SIG-M5 treated with dmso at 0.1 percent for 504 hours (cell line): Measurements from ENCODE around the gene MED12L.

Source experiments
- DNase-seq: peaks from one replicate; lab custom pipeline; 2025; ENCODE audit not compliant: unreplicated experiment; lab: John Stamatoyannopoulos, UW

MED12L gene

DNA sequence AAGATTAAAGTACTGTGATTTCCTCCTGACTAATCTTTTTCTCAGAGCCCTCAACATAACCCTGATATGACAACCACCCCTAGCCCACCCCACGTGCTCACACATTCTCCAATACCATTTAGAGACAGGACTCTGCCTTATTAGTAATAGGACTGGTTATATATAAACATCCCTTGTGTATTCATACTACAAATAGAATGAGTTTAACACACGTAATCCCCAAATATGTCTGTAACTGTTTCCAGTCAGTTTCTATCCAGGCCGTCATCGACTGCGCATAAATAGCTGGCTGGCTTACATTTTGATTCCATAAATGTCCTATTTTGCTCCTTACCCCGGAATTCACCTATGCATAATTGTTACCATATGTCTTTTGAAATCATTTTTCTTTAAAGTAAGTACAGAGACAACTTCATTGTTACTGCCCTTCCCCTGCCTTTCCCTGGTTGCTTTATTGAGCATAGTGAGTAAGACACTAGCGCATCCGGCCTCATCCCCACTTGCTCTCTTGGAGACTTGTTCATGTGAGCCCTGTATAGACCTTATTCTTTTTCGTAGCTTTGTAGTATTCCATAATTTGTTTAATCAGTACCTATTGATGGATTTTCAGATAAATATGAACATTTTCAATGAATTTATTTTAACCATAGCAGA, 196.3 kb downstream of the MED12L start:
- no peak for DNase-seq

DNA sequence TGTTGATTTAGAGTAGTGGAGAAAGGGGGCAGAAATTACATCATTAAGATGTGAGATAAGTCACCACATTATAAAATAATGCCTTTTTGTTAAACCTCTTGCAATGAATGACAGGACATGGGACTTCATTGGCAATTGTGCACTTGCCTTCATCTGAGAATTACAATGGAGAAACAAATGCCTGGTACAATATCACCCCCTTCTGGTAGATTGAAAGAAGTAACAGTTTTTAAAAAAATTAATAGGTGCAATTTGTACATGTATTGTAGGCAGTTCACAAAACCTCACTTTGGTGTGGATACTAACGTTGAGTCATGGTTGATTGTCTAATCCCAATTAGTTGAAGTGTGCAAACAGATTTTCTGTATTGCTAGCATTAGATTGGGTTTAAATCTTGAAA, 197.5 kb downstream of the MED12L start:
- DNase-seq = peak; percentile 76

DNA sequence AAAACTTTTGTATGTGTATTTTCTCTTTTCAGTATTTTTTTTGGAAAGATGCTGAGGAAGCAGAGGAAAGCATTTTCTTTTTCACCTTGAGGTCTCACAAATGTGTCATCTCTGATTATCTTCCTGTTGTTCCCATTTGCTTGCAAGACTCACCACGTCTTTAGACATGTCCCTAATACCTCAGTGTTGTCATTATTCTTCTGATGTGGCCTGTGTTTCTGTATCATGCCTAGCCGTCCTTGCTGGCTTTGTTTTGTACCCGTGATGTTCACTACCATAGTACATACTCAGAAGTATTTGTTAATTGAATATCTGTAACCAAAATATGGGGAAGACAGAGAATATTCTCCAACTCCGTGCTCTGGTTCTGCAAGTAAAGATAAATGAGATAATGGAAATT, 197.9 kb downstream of the MED12L start:
- DNase-seq = no peak

DNA sequence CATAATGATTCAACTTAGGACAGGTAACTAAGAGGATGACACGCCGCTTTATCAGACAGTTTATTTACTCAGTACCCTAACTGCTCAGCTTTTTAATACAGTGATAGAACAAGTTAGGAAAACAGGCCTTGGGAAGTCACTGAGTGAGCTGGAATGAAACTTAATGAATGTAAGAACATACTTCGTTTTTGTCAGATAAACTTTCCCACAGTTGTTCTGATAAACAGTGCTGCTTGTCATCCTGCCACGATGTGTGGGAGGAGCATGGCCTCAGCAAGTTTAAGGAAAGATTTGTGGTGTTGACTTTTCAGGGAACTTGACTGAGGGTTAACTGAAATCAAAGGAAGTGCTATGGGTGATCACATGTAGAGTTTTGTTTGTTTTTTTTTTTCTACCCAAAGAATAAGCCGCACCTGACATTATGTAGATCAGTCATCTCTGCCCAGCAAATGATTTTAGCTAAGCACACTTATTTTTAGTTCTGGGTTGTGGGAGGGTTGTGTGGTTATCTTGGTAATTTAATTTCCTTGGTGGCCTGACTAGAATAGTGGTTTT, 198.5 kb downstream of the MED12L start:
- DNase-seq = no peak

DNA sequence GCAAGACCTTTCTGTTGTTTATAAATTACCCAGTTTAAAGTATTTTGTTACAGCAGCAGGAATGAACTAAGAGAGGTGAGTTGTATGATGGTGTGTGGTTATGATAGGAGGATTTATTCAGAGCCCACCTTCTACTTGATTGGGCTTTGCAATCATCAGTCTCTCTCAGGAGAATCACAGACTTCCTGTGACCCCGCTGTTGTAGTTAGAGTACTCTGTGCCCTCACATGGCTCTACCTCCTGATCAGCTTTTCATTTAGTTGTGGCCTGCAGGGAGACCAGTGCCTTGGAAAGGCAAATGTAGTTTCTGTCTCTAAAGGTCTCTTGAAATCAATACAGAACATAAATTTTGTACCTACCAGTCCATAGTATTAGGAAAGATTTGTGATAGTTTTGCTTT, 200.5 kb downstream of the MED12L start:
- no peak for DNase-seq

DNA sequence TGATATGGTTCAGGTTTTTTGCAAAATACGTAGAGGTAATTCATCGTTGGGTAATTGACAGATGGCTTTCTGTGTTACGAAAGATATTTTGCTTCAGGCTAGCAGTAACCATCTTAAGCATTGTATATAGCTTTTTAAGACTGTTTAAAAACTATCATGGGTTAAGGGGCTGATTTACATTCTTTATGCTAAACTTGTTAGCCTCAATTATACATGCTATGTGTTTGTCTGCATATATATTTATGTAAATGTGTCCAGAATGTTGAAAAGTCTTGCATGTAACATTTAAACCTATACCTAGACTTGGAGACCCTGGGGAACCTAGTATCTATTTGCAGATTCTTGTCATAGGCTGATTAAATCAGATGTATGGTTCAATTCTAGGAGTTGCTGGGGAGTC, 204.0 kb downstream of the MED12L start:
- no peak for DNase-seq

DNA sequence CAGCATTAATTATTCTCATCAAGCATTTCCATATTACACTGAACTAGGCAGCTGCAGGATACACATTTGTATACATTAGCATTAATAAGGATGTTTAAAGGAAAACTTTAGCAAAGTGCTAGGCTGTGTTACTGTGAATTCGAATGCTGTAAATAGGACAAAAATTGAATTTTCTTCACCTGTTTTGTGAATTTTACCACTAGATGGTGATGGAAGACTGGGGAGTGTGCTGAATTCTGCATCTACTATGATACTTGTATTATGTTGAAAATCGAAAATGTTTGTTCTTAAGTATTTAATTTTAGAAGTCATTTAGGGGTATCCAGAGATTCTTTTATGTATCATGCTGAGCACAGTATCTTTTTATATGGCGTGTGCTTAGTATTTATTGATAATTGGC, 205.2 kb downstream of the MED12L start:
- DNase-seq = peak; percentile 66

DNA sequence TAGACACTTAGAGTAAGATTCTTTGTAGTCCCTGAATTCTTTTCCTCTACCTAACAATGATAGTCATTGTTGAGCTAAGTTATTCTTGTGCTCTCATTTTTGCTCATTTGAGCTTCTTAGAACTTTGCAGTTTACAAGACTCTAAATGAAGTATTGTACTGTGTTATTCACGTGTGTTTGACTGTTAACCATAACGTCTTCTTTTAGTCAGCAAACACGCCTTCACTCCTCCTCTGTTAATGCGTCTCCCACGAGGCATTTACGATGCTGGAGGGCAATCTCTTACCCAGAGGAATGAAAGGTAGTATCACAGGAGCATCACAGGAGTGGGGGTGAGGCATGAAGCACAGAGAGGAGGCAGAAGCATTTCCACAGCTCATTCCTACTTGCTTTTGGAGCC, 207.7 kb downstream of the MED12L start:
- no peak for DNase-seq

DNA sequence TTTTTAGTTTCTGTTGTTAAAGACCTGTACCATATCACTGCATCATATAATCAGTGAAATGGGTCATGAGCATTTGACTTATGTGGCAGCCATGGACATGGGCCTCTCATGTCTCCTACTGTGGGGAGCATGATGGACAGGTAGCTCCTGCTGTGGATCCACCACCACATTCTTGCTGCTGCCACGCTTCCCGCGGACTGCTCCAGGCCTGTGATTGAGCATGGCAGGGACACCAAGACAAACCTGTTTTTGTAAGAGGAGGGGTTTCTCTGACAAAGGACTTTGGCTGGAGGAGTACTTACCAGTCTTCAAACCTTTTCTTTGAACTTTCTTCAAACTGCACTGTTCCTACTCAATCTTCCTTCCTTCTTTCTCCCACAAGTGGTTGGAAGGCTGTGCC, 210.8 kb downstream of the MED12L start:
- no peak for DNase-seq

DNA sequence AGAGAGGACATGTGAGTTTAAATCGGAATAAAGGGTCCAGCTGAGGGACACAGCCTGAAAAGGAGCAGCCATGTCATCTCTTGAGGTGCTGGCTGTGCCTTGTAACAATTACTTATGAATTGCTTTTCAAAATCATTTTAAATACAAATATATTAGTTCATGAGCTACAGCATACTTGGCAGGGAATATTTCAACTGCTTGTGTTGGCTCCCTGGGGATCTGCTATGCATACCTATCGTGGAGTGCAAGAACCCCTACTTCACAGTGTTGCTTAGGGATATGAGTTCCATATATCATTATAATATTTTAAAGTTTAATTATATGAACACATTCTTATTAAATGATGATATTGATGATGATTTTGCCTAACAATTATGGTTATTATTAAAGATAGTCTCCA, 212.0 kb downstream of the MED12L start:
- DNase-seq = no peak

DNA sequence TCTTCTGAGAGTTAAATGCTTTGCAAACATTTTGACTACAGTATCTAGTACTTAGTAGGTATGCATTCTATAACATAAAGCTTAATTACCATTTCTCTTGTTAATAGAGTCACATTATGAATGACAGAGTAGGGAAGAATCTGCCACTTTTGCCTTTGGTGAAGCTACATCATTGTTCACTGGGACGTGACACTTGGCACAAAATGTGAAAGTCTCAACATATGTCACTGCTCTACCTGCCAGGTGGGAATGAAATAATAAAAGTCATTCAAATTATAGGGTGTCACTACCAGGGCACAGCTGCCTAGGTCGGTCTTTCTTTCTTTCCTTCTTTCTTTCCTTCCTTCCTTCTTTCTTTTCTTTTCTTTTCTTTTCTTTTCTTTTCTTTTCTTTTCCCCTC, 213.5 kb downstream of the MED12L start:
- no peak for DNase-seq

DNA sequence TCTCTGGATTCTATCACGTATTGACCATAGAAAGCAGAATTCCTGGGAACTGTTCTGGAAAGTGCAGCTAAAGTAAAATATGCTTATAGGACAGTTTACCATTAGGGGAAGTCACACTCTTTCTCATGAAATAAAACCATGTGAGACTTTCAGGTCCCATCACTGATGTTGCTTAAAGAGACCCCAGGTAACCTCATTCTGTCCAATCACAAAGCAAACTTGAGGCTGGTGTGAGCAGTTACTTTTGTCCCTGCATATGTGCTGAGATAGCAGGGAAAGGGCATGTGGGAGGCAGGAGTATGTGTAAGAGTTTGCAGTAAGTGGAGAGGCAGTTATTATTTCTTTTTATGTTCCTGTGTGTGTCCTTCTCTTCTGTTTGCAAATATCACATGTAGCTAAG, 215.1 kb downstream of the MED12L start:
- DNase-seq = no peak

DNA sequence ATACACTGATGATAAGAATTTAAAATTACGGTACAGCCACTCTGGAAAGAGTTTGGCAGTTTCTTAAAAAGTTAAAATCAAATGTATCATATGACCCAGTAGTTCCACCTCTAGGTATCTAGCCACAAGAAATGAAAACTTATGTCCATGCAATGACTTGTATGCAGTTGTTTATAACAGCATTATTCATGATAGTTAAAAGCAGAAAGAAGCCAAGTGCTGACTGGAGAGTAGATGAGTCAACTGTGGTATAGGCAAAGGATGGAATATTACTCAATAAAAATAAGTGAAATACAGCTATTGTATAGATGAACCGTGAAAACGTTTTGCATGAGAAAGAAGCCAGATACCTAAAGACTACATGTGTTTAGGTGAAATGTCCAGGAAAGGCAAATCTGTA, 216.3 kb downstream of the MED12L start:
- no peak for DNase-seq

DNA sequence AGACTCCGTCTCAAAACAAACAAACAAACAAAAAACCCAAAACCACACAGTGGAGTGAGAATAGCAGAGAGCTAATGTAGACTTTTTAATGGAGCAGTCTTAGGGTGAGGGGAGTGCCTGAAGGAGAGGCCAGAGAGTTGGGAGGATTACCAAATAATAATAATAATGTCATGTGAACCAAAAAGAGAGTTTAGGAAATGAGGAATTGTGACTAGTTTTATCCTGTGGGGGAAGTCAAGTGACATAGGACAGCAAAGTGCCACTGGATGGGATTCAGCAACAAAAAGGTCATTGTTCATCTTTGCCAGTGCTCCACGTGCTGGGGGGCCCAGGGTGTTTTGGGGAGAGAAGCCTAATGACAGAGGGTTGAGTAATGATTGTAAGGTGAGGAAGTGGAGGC, 218.3 kb downstream of the MED12L start:
- DNase-seq = no peak

DNA sequence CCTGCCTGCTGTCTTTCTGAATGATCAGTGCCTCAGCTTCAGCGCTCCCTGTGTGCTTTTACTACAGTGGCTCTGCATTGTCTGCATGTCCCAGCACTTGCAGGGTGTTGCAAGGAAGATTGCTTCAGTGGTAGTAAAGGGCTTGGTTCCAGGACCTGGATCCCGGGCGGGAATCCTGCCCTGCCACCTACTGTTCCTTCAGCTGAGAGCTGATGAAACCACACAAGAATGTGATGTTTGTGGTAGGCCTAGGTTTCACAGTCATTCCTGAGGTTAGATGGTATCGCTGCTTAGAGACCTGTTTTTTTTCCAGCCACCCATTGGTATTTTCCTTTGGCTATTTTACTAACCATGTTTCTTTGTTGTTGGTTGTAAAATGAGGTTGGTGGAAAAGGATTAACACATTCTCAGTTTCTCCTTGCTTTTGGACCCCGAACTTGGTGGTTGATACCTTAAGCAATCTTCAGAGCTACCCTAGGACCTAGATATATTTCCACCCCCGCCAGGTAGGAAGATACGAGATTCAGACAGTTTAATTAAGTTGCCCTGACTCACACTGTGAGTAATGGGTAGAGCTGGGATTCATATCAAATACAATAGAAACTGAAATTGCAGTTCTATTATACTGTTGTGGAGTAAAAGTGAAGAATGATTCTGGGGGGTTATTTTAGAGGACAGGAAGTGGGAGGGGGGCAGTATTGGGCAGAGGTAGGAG, 219.8 kb downstream of the MED12L start:
- peak; percentile 80 for DNase-seq

DNA sequence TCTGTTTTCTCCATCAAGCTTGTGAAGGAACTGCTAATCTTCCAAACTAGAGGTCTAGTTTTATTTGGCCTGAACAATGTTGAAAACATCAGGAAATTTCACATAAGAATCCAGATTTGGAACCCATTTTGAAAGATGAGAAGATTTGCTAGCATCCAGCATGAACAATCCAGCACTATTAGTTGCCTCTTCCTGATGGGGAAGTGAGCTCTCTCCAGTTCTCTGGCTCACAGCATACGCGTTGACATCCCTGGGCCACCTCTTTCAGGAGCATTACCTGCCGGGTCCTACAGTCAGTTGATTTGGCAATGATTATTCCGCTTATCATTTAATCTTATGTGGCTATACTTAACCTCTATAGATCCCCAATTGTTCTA, 220.3 kb downstream of the MED12L start:
- DNase-seq = no peak

DNA sequence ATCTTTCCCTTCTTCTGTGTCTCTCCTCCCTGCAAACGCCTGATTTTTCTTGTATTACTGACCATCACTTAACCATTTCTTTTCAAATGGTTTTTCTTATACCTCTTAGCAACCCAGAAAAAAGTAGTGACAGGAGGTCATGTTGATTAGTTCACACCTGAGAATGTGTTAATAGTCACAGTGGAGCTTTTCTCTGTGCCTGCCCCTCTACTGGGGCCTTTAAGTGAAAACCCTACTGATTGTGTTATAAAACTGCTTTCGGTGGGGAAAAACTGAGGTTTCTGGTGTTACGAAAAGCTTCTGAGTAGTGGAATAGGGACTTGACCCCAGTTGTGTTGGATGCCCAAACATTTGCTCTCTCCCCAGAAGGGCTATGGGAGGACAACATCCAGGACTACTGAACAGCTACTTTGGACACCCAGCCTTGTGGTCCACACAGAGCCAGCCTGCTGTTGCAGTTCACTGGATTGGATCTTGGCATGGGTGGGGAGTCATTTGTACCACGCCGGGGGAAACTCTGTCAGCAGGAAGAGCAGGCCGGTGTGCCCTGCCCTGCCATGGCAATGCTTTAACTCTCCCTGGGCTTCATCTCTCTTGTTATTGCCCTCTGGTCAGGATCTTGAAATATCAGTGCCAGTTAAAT, 220.8 kb downstream of the MED12L start:
- DNase-seq = no peak

DNA sequence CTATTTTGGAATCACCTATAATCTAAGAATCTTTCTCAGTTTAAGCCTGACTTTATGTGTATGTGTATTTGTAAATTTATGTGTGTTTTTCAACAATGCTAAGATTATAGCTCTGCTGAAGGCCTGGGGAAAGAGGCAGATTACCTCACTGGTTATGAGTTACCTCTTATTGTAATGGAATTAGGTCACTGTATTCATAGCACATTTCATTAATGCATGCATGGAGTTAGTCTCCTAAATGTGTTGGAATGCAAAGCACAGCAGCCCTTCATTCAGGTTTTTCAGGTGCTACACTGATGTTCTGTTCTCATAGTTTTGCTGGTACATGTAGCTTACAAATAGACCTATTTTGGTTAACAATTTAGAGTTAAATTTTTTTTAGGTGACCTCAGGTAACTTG, 221.7 kb downstream of the MED12L start:
- DNase-seq = no peak

DNA sequence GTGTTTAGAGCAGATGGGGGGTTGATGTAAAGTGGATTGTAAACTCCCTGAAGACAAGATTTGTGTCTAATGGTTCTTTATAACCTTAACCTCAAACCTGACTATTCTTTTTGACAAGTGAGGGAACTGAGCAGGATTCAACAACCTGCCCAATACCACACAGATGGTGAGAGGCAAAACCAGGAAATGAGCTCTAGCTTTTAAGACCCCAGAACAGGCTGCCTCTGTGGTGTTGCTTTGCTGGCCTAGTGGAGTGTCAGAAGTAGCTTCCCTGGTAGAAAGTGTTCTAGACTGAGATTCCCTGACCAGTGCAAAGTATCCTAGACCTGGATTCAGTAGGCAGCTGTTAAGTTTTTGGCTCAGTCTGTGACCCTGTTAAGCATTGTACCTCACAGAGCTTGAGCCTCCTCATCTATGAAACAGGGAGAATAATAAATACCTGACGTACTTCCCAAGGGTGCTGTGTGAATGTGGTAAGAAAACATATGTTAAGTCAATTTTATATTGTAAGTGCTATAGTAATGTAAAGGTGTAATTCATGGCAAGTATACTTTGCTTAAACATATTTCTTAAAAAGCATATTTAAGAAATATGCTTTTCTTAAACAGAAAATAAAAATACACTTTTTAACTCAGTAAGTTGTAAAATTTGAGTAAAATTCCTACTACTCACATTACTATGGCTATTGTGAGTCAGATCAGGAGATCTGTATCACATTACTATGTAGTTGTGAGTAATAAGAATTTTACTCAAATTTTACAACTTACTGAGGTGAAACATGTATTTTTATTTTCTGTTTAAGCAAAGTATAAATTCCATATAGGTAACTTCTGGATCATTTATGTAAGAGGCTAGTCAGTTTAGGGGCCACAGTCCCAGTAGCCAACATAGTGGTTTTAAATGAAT, 222.4 kb downstream of the MED12L start:
- no peak for DNase-seq

DNA sequence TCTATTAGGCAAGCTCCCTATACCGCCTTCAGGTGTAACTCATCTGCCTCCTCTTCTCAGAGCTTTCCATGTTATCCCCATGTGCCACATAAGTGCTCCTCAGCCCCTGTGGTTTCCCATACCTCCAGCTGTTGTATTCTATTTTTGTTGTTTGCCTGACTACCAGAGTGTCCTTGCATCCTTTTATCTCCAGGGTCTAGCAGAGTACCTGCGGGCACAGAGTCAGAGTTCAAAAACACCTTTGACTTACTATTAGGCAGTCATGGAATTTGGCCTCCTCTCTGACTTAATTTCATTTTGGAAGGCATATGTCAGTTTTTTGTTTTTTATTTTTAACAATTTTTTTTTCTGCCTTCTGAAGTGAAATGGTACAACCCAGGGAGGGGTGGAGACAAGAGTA, 224.1 kb downstream of the MED12L start:
- no peak for DNase-seq

DNA sequence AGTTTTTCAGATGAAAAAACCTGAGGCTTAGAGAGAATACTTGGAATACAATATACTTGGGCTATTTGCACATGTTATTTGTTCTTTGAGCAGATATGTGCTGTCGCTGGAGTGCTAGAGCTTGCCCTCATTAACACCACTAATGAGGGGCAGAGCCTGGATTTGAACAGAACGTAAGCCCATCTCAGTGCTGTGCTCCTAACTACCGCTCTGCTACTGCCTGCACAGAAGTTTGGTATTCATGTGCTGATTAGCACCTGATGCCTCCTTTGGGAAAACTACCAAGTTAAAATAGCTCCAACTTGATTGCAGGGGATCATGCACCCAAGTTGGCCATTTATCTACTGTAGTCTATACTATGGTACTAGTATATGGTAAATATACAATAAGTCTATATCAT, 227.5 kb downstream of the MED12L start:
- DNase-seq = no peak
